Measurements from ENCODE around the gene DOK7.

- TF ChIP-seq CTCF (IDR thresholded peaks at IDR 0.05) (no peak), POLR2A (IDR thresholded peaks at IDR 0.05) (no peak), EP300 (IDR thresholded peaks at IDR 0.05) (no peak), POLR2AphosphoS5 (IDR thresholded peaks at IDR 0.05) (no peak)
Observed at GRCh38 chr4:3433138-3433869, 29.8 kb upstream of the DOK7 start.

Data from sigmoid colon (tissue), 4 donors.